HG02571 (cell line): Measurements from ENCODE around the gene PNKP.

Source experiments
- ATAC-seq: cut with Tn5 transposase; IDR thresholded peaks from one replicate; pipeline ENCODE4 v1.9.1; 2021; ENCODE audit warnings: mild to moderate bottlenecking, moderate library complexity; ENCODE audit not compliant: unreplicated experiment

Gene PNKP

DNA sequence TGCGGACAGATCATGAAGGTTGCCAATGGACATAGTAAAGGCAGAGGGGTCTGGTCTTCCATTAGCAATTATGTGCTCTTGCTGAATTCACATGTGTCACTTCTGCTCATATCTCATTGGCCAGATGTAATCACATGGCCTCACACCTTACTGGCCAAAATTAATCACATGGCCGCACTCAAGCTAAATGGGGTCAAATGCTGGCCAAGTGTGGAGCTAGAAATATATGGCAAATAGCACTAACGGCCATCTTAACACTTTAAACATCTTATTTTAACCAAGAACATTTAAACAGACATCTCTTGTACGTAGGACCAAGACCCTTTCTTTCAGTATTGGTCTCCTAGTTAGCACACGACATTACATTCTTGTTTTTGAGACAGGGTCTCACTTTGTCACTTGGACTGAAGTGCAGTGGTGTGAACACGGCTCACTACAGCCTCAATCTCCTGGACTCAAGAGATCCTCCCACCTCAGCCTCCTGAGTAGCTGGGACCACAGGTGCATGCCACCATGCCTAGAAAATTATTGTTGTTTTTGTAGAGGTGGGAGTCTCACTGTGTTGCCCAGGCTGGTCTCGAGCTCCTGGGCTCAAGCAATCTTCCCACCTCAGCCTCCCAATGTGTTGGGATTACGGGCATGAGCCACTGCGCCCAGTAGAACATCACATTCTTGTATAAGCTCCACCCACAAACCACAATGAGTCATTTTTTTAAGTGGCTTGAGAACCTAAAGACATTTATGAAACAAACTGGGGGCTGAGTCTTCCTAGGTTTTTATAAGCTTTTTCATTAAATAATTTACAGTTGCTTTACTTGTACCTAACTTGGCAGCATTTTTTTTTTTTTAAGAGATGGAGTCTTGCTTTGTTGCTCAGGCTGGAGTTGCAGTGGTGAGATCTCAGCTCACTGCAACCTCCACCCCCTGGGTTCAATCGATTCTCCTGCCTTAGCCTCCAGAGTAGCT lies 19.4 kb downstream of the PNKP start:
- no peak for ATAC-seq

- ATAC-seq: no peak
Observed at GRCh38 chr19:49846408-49846807, 21.0 kb downstream of the PNKP start.

DNA sequence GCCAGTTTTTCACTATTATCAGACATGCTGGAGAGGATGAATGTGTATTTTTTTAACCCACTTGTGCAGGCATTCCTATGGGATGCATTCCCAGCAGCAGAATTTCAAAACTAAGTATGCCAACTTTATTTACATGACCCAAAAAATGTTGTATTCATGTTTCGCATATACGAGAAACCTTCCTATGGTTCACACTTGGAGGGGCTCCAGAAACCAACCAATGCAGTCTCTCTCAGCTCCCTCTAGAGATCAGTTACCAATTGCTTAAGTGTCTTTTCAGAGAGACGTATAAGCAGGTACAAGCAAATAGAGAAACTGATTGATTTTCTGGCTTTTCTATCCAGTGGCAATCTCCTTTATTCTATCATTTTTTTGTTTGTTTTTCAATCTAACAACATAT lies 22.0 kb downstream of the PNKP start:
- ATAC-seq: no peak

- no peak for ATAC-seq
Observed at GRCh38 chr19:49844138-49845095, 23.0 kb downstream of the PNKP start.

DNA sequence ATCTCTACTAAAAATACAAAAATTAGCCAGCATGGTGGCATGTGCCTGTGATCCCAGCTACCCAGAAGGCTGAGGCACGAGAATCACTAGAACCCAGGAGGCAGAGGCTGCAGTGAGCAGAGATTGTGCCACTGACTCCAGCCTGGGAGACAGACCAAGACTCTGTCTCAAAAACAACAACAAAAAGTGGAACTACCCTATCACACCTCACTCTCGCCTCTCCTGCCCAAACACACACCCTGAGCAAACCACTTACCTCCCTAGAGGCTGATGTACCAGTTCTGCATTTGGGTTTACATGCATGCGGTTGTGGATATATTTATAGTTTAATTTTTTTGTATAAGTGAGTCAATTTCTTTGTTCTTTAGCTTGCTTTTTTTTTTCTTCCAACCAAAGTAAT lies 24.1 kb downstream of the PNKP start:
- no peak for ATAC-seq

DNA sequence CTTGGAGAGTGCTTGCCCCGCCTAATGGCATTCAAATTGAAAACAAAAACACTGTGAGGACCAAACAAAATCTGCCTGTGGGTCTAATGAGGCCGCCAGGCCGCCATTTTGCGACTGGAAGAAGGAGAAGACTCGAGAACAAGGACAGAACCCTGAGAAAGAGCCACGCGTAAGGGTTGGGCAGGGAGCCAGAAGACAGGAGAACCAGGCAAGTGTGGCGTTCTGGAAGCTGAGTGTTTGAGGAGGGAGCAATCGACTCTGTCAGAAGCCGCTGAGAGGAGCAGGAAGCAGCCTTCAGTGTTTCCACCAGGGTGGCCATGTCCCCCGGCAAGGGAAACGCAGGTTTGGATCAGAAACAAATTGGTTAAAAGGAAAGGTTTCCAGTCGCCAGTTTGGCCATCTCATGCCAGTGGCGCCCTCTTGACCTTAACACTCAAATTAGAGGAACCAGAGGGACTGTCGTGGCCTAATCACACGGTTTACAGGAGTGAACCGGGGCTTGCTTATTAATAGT lies 26.6 kb downstream of the PNKP start:
- ATAC-seq: no peak

- ATAC-seq: no peak
Observed at GRCh38 chr19:49840321-49840720, 27.1 kb downstream of the PNKP start.

DNA sequence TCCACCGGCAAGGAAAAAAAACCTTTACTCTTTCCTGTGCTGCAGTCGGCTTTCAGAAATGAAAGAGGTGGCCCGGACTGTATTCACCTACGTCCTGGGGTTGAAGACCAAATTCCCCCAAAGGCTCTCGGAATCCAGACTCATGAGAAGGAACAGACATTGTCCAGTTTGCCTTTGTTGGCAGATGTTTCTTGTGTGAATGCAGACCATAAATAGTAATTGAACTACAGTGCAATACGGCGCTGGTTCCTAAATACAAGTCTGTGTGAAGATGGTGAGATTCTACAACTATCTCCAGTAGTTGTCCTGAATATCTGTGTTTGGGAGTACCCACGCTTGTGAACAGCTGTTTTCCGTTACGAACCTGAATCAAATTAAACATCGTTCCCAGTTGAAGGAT lies 27.7 kb downstream of the PNKP start:
- no peak for ATAC-seq

- no peak for ATAC-seq
Observed at GRCh38 chr19:49838885-49839588, 28.3 kb downstream of the PNKP start.

DNA sequence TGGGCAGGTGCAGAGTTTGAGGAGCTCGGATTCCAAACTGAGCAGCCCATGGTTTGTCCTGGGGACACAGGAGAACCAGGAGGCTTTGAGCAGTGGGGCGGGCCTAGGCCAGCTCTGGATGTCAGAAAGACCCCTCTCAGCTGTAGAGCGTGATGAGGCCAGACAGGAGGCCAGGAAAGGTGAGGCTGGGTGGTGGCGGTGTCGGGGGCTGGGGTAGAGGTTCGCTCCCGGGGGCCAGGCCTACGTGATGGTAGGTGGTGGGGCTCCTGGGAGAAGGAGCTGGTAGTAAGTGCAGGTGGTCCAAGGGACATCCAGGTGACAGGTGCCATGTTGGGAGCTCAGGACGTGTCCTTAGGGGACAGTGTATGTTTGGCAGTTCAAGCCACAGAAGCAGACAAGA lies 30.0 kb downstream of the PNKP start:
- no peak for ATAC-seq

DNA sequence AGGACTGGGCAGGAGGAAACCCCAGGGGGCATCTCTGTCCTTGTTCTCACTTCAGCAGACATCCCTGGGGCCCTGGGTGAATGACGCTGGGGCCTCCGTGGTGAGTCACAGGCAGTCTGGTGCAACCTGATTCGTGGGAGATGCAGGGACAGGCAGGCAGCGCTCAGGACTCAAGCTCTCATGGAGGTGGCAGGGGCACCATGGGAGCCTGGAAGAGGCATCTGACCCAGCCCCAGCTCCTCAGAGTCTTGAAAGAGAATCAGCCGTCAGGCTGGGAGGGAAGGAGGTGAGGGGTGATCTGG lies 30.4 kb downstream of the PNKP start:
- no peak for ATAC-seq

DNA sequence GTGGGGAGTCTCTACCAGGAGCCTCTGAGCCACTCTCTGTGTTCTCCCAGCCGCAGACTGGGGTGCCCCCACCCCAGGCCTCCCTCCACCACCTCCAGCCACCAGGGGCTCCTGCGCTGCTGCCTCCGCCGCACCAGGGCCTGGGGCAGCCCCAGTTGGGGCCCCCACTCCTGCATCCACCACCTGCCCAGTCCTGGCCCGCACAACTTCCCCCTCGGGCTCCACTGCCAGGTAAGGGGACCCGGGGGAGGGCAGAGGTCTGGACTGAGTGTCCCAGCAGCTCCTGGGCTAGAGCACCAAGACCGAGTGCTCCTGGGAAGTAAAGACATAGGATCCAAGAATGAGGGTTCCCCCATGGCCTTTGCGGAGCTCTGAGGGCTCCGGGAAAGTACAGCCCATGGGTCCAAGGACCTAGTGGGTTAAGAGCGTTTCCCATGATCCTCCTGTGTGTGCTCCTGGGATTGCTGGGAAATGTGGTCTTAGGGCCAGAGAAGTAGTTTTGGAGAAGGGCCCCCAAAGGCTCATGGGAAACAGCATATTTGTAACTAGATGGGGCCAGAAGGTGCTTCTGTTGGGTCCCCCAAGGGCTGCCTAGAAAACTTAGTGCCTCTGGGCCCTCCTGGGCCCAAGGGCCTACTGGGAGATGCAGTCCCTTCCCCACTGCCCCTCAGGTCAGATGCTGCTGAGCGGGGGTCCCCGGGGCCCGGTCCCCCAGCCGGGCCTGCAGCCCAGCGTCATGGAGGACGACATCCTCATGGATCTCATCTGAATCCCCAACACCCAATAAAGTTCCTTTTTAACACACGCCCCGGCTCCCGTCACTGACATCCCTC lies 31.0 kb downstream of the PNKP start:
- ATAC-seq: no peak

- ATAC-seq: no peak
Observed at GRCh38 chr19:49835562-49835961, 31.8 kb downstream of the PNKP start.

DNA sequence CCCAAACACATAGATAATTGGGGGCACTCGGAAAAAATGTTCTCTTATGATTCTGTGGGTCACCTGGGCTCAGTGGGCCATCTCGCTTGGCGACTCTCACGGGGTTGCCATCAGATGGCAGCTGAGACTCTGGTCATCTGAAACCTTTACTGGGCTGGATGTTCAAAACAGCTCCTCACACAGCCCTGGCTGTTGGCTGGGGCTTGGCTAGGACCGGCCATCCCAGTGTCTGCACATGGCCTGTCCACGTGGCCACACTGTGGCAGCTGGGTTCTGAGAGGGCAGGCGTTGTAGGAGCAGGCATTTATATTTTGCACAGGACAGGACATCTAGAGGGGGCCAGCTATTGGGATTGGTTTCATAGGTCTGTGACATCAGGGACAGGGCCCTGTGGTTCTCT lies 33.8 kb downstream of the PNKP start:
- ATAC-seq: no peak

DNA sequence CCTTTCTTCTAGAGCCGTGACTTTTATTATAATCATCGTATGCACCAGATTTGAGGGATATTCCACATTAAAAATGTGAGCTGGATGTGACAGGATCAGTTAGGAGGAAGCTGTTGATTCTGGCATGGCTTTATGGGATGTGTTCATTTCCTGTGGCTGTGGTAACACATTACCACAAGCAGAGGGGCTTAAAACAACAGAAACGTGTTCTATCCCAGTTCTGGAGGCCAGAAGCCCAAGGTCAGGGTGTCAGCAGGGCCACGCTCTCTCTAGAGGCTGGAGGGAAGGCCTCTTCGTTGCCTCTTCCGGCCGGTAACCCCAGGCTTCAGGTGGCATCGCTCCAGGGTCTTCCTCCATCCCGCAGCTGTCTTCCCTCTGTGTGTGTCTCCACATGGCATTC lies 34.8 kb downstream of the PNKP start:
- ATAC-seq: no peak

DNA sequence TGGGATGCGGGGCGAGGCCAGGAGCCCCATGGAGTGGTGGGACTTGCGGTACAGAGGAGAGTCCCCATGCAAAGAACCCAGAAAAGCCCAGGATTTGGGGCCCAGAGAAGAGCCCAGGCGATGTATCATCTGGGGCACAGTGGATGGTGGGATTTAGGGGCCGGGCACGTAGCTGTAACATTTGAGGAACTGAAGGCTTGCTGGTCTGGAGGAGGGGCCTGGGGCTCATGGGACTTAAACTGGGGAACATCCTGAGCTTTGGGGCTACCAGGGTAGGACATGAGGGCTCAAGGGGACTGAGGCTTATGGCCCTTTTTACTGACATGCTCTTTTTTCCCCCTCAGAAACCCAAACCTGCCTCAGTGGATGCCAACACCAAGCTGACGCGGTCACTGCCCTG lies 35.8 kb downstream of the PNKP start:
- ATAC-seq: no peak

GRCh38 chr19:49830766-49831165 lies 36.6 kb downstream of the PNKP start:
- no peak for ATAC-seq

- no peak for ATAC-seq
Observed at GRCh38 chr19:49829721-49830120, 37.7 kb downstream of the PNKP start.

- no peak for ATAC-seq
Observed at GRCh38 chr19:49829200-49829599, 38.2 kb downstream of the PNKP start.

DNA sequence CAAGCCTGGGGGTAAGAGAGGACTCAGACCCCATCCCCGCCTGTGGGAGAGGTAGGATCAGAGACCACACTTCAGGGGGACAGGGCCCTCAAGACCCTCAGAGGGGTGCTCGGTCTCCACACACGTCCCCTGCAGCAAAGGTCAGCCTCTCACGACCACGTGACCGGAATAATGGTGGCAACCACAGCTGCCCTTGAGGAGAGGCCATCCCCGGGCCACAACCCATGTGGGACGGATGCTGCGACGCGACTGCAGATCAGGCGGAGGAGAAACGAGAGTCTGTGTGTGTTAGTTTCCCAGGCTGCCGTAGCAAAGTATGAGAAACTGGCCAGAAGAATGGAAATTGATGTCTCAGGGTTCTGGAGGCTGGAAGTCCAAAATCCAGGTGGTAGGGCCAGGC lies 40.3 kb downstream of the PNKP start:
- ATAC-seq: no peak
